Smooth muscle cell (in vitro differentiated cells): Measurements from ENCODE around the gene EPRS1. TPM values are rescaled to one million over a fixed set of nuclear protein-coding genes. Genes with fewer than 3 reads are reported as not detected.

Experiments used
- DNase-seq: peaks from one replicate; lab custom pipeline; 2025; ENCODE audit not compliant: unreplicated experiment; lab: John Stamatoyannopoulos, UW
- H2AFZ ChIP-seq: fragments of 200-600 bp; sonication (generic); 2 replicates; pipeline ENCODE4 v1.6.0; 2016; ENCODE audit warnings: antibody characterized with exemption, low read depth, mild to moderate bottlenecking
- H3F3A ChIP-seq: fragments of 200-600 bp; sonication (generic); 2 replicates; pipeline ENCODE4 v1.6.0; 2017; ENCODE audit warnings: antibody characterized with exemption, low read depth
- H3K27ac ChIP-seq: fragments of 200-600 bp; sonication (generic); 2 replicates; pipeline ENCODE4 v1.5.1; 2016; ENCODE audit warnings: low read depth, mild to moderate bottlenecking
- H3K27me3 ChIP-seq: fragments of 200-600 bp; sonication (generic); 2 replicates; pipeline ENCODE4 v1.6.1; 2016; ENCODE audit warnings: low read depth, mild to moderate bottlenecking
- H3K36me3 ChIP-seq: fragments of 200-600 bp; sonication (generic); 2 replicates; pipeline ENCODE4 v1.5.1; 2016; ENCODE audit warnings: low read depth
- H3K4me1 ChIP-seq: fragments of 200-600 bp; sonication (generic); 2 replicates; pipeline ENCODE4 v1.5.1; 2016; ENCODE audit warnings: low read depth
- H3K4me2 ChIP-seq: fragments of 200-600 bp; sonication (generic); 2 replicates; pipeline ENCODE4 v1.6.0; 2016; ENCODE audit warnings: mild to moderate bottlenecking
- H3K4me3 ChIP-seq: fragments of 200-600 bp; sonication (generic); 2 replicates; pipeline ENCODE4 v1.5.1; 2016; ENCODE audit warnings: mild to moderate bottlenecking
- H3K79me2 ChIP-seq: fragments of 200-600 bp; sonication (generic); 2 replicates; pipeline ENCODE4 v1.6.0; 2016; ENCODE audit warnings: low read depth, mild to moderate bottlenecking
- H3K9ac ChIP-seq: fragments of 200-600 bp; sonication (generic); 2 replicates; pipeline ENCODE4 v1.6.0; 2016; ENCODE audit warnings: low read depth
- H3K9me3 ChIP-seq: fragments of 200-600 bp; sonication (generic); replicated peaks from 2 replicates; pipeline ENCODE4 v1.5.1; 2016; ENCODE audit warnings: low read depth
- H4K20me1 ChIP-seq: fragments of 200-600 bp; sonication (generic); 2 replicates; pipeline ENCODE4 v1.6.0; 2016; ENCODE audit warnings: low read depth
- WGBS: methylation state at CpG from one replicate; pipeline ENCODE4 v1.1.7; 2016; ENCODE audit warnings: low lambda C conversion rate; 5-methylcytosine and 5-hydroxymethylcytosine counted together
- polyA plus RNA-seq: library from polyadenylated mRNA; unstranded; fragments of >200 nt; fragmentation: Nextera tagmentation; extraction: Ambion mirVana; gene quantifications from 2 replicates; pipeline ENCODE4 v1.2.1, GENCODE V29; 2016
- total RNA-seq: library from RNA; depleted of rRNA; stranded (reverse); fragments of >200 nt; gene quantifications from 2 replicates; pipeline ENCODE4 v1.2.3, GENCODE V29; 2014
- TF ChIP-seq, protein P1 (sequence below): fragments of 200-600 bp; sonication (generic); IDR thresholded peaks from 2 replicates; pipeline ENCODE4 v1.5.1; 2017; ENCODE audit warnings: borderline replicate concordance, mild to moderate bottlenecking, antibody characterized with exemption; ENCODE audit not compliant: insufficient read depth, poor library complexity, severe bottlenecking

The EPRS1 gene
- total and polyA plus RNA-seq, 2 experiments from 2014 or later = 40.2 to 79.4 TPM

DNA sequence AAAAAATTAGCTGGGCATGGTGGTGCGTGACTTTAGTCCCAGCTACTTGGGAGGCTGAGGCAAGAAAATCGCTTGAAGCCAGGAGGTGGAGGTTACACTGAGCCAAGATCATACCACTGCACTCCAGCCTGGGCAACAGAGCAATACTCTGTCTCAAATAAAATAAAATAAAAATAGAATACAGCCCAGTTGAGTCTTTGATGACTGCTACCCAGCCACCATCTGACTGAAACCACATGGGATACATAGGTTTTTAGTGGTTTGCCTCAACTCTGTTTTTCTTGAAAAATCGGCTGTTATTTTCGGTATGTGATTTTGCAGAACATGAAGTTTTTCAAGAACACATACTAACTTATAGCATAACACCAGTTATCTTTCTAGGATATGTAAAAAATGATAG, 46.5 kb downstream of the EPRS1 start:
- H3F3A ChIP-seq = no peaks in the 10 kb centered on the region
- TF ChIP-seq, protein P1, sequence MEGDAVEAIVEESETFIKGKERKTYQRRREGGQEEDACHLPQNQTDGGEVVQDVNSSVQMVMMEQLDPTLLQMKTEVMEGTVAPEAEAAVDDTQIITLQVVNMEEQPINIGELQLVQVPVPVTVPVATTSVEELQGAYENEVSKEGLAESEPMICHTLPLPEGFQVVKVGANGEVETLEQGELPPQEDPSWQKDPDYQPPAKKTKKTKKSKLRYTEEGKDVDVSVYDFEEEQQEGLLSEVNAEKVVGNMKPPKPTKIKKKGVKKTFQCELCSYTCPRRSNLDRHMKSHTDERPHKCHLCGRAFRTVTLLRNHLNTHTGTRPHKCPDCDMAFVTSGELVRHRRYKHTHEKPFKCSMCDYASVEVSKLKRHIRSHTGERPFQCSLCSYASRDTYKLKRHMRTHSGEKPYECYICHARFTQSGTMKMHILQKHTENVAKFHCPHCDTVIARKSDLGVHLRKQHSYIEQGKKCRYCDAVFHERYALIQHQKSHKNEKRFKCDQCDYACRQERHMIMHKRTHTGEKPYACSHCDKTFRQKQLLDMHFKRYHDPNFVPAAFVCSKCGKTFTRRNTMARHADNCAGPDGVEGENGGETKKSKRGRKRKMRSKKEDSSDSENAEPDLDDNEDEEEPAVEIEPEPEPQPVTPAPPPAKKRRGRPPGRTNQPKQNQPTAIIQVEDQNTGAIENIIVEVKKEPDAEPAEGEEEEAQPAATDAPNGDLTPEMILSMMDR = no peak
- no peak overlapping the region for H3K9ac ChIP-seq
- no peak overlapping the region for H3K4me3 ChIP-seq
- no peak overlapping the region for H3K27ac ChIP-seq
- H3K79me2 ChIP-seq = no peaks in the 10 kb centered on the region
- H3K36me3 ChIP-seq = peaks cover 26% of the 10 kb centered on the region
- H4K20me1 ChIP-seq = no peaks in the 10 kb centered on the region
- WGBS = 72% methylated on average over 4 of the region's 4 CpGs
- H3K4me2 ChIP-seq = no peak overlapping the region
- no peak overlapping the region for H2AFZ ChIP-seq
- DNase-seq = no peak
- no peaks in the 10 kb centered on the region for H3K9me3 ChIP-seq
- H3K4me1 ChIP-seq = no peaks in the 10 kb centered on the region
- no peaks in the 10 kb centered on the region for H3K27me3 ChIP-seq

Other genes starting within 250 kb of the EPRS1 start
- gene SLC30A10, start 117.9 kb downstream of the EPRS1 start, total RNA-seq = not detected in 2 replicates
- not detected in 2 replicates for gene SLC30A10, start 117.9 kb downstream of the EPRS1 start, polyA plus RNA-seq
- 16.3 and 26.5 TPM in 2 replicates for gene BPNT1, start 43.3 kb upstream of the EPRS1 start, total RNA-seq
- 10.1 and 12.1 TPM in 2 replicates for gene BPNT1, start 43.3 kb upstream of the EPRS1 start, polyA plus RNA-seq
- 81.0 and 91.5 TPM in 2 replicates for gene IARS2, start 47.6 kb upstream of the EPRS1 start, total RNA-seq
- 42.5 and 47.3 TPM in 2 replicates for gene IARS2, start 47.6 kb upstream of the EPRS1 start, polyA plus RNA-seq
- 33.0 and 37.5 TPM in 2 replicates for gene RAB3GAP2, start 225.9 kb upstream of the EPRS1 start, total RNA-seq
- 12.9 TPM in 2 replicates for gene RAB3GAP2, start 225.9 kb upstream of the EPRS1 start, polyA plus RNA-seq